NOMO-1 treated with DMSO at 0.1 percent for 48 hours (cell line): ENCODE data around the gene SPTBN2.

Experiments used
- DNase-seq: peaks from one replicate; lab custom pipeline; 2025; ENCODE audit not compliant: unreplicated experiment; lab: John Stamatoyannopoulos, UW

Gene SPTBN2

GRCh38 chr11:66686100-66686785 is 42.8 kb downstream of the SPTBN2 start:
- DNase-seq: no peak

DNA sequence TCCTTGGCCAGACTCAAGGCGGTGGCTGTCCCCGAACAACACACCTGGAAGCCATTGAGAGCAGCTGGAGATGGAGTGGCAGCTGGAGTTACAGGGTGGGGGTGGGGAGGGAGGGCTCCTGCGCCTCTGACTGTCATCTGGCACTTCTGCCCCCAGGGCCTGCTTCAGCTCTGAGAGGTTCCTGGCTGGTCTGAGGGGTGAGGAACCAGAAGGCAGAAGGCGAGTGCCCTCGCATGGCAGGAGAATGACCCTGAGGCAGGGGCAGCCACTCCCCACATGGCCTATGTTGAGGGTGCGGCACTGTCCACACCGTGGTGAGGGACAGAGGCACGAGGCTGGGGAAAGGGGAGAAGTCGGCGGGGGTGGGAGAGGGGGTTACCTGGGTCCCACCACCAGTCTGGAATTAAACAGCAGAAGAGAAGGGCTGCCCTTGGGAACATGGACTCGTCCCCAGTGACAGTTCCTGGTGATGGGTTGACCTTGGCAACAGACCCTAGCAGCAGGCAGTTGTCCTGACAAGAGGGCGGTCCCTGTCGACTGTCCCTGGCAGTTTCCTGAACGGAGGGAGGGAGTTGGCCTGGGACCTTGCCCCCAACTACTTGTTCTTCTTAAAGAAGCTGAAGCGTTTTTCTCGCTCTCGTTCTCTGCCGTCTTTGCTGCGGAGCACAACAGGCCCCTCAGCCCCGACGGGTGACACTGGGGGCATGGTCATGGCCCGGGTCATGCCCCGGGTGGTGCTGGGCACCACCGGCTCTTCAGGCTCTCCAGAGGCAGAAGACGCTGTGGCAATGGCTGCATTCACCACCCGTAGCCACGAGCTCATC is 43.5 kb downstream of the SPTBN2 start:
- DNase-seq: no peak

GRCh38 chr11:66684635-66685034 is 44.4 kb downstream of the SPTBN2 start:
- DNase-seq: no peak

DNA sequence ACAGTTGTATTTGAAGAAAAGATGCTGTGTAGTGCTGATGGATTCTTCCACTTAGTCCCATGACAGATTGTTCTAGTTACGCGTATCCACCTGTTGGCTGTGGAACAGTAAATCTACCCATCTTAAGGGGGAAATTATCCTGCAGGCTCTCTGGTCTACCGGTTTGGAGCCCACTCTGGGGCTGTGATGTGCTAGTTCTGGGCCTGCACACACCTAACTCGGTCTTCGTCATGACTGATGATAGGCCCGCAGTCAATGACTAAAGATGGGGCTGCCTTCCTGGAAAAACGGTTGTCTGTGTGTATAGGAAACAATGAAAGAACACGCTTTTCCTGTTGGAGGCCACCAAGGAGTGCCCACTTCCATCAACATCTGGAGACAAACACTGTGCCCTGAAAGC is 45.1 kb downstream of the SPTBN2 start:
- DNase-seq: no peak

- DNase-seq: no peak
These were observed 47.9 kb downstream of the SPTBN2 start for GRCh38 chr11:66680966-66681645.

DNA sequence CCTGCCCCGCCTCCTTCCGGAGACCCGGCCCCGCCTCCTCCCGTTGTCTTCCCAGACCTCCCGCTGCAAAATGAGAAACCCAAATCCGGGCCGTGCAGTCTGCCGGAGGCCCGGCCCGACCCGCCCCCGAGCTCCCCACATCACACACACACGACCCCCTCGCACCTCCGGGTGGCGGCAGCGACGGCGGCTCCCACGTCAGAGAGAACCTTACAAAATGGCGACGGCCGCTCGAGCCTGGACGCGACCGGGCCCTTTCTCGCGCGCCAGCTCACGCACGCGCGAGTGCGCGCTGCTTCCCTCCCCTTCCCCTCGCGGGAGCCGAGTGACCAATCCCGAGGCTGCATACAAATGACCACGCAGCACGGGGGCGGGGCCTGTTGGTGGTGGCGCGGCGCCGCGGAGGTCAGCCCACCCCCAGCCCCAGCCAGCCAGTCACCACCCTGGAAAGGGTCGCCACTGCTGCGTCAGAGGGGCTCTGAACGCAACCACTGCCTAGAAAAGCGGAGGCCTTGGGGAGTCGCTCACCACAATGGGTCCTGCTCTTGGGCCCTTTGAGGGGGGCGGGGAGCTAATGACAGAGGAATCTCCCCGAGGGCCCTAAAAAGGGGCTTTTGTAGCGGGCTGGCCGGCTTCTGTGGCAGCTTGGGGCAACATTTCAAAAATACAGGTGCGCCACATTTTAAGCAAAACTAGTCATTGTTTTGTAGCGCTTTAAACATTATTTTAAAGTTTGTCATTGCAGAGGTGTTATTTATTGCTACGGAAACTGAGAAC is 51.2 kb downstream of the SPTBN2 start, which contains the start of gene RBM4B:
Gene RBM4B (minus strand): TSS at position 289 of the 777 bp plus-strand sequence. CDS start 808 bp downstream, outside the sequence.
- DNase-seq: peak; percentile 94

- peak; percentile 52 for DNase-seq
These were observed 52.0 kb downstream of the SPTBN2 start for GRCh38 chr11:66676931-66677598.

DNA sequence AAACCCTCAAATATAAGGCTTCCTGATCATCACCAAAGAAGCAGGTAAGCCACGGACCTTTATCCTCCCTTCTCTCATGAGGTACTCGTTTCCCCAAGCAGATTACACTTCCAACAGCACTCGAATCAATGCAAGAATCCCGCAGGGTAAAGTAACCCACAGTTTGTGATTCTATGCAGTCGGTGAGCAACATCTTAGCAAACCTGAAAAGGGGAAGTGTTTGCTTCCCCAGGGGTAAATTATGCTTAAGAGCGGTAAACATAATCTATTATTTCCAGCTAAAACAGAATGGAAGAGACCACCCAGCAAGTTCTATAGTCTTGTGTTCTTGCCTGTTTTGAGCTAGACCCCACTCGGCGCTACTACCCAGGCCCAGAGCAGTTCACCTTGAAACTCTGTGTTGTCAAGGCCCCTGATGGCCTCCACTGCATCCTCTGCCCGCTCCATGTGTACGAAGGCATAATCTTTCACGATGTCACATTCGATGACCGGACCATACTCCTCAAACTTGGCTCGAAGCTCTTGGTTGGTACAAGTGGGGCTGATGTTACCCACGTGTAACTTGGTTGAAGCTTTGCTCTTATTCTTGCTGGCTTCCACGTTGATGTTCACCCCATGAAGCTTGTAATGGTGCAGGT is 52.6 kb downstream of the SPTBN2 start:
- peak; percentile 70 for DNase-seq

GRCh38 chr11:66674964-66675602 is 53.9 kb downstream of the SPTBN2 start:
- no peak for DNase-seq

DNA sequence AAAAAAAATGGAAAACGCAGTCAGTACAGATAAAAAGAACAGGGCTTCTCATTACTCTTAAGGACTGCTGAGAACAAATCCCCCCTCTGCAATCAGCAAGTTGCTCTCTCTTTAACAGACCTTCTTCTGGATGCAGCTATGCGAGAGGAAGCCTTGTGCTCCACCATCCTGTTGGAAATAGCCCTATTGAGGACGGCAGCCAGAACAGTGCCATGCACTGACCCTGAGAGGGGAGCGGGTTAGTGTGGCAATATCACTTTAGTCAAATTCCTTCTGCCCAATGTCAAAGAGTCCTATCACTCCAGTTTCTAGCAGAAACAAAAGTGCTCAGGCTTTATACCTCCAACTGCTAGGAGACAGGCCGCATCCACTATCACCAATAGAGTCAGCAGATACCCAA is 58.2 kb downstream of the SPTBN2 start:
- no peak for DNase-seq

- no peak for DNase-seq
These were observed 63.6 kb downstream of the SPTBN2 start for GRCh38 chr11:66665369-66665768.

GRCh38 chr11:66663741-66664296 is 65.2 kb downstream of the SPTBN2 start:
- DNase-seq: no peak

- peak; percentile 85 for DNase-seq
These were observed 69.3 kb downstream of the SPTBN2 start for GRCh38 chr11:66659763-66660162.

GRCh38 chr11:66653123-66653522 is 75.9 kb downstream of the SPTBN2 start:
- DNase-seq: no peak

GRCh38 chr11:66652651-66653050 is 76.4 kb downstream of the SPTBN2 start:
- DNase-seq: no peak

GRCh38 chr11:66651016-66651415 is 78.0 kb downstream of the SPTBN2 start:
- DNase-seq: no peak

- DNase-seq: no peak
These were observed 79.1 kb downstream of the SPTBN2 start for GRCh38 chr11:66649903-66650302.

DNA sequence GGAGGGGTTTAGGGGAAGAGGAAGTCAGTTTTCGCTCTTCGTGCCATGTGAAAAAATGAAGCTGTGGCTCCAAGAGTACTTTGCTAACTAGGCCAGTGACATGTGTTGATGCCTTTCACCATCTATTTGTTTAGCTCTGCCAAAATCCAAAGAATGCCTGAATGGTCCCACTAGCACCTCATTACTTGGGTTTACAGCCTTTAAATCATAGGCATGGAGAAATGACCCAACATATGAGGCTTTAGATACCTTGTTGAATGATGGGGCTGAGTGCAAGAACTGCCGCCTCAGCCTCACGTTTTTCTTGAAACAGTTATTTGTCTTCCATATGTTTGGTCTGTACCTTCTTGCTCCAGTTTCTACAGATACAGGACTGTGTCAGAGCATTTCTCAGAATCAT is 82.2 kb downstream of the SPTBN2 start:
- no peak for DNase-seq

DNA sequence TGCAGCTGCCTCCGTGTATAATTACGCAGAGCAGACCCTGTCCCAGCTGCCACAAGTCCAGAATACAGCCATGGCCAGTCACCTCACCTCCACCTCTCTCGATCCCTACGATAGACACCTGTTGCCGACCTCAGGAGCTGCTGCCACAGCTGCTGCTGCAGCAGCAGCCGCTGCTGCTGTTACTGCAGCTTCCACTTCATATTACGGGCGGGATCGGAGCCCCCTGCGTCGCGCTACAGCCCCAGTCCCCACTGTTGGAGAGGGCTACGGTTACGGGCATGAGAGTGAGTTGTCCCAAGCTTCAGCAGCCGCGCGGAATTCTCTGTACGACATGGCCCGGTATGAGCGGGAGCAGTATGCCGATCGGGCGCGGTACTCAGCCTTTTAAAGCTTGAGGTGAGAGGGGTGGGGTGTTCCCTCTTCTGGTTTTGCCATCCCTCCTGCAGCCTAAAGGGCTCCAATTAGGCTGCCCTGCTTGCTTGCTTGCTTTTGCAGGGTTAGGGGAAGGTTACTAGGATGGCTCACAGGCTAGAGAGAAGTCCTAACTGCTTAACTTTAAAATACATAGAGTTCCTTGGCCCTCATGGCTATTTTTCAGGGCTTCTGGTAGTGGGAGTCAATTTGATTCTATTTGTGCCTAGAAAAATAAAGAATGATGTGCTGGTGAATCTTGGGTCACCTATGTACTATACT is 85.1 kb downstream of the SPTBN2 start:
- no peak for DNase-seq
